Loucy (cell line): ENCODE results near the gene BCL2.

Source experiments
- H2AFZ ChIP-seq: fragments of 200-600 bp; sonication (generic); 2 replicates; pipeline ENCODE4 v1.6.0; 2016; ENCODE audit warnings: antibody characterized with exemption, mild to moderate bottlenecking, low read length, moderate library complexity
- H3F3A ChIP-seq: fragments of 200-600 bp; 2 replicates; pipeline ENCODE4 v1.6.0; 2016; ENCODE audit warnings: antibody characterized with exemption, low read depth, mild to moderate bottlenecking
- H3K27me3 ChIP-seq: fragments of 200-600 bp; sonication (generic); 2 replicates; pipeline ENCODE4 v1.6.1; 2014; ENCODE audit warnings: low read length, mild to moderate bottlenecking; ENCODE audit not compliant: insufficient read depth, poor library complexity, severe bottlenecking
- H3K36me3 ChIP-seq: fragments of 200-600 bp; sonication (generic); 2 replicates; pipeline ENCODE4 v1.6.1; 2016; ENCODE audit warnings: low read length; ENCODE audit not compliant: insufficient read depth
- H3K4me1 ChIP-seq: fragments of 200-600 bp; sonication (generic); 2 replicates; pipeline ENCODE4 v1.5.1; 2014; ENCODE audit warnings: low read length, mild to moderate bottlenecking; ENCODE audit not compliant: insufficient read depth, poor library complexity, severe bottlenecking
- H3K4me2 ChIP-seq: fragments of 200-600 bp; sonication (generic); 2 replicates; pipeline ENCODE4 v1.6.0; 2014; ENCODE audit warnings: antibody characterized with exemption, low read length, low read depth, mild to moderate bottlenecking; ENCODE audit not compliant: poor library complexity, severe bottlenecking
- H3K4me3 ChIP-seq: fragments of 200-600 bp; sonication (generic); 2 replicates; pipeline ENCODE4 v1.5.1; 2014; ENCODE audit warnings: low read length, mild to moderate bottlenecking, mixed read lengths; ENCODE audit not compliant: poor library complexity, severe bottlenecking
- H3K79me2 ChIP-seq: fragments of 200-600 bp; sonication (generic); 2 replicates; pipeline ENCODE4 v1.6.1; 2014; ENCODE audit warnings: low read length; ENCODE audit not compliant: insufficient read depth
- H3K9ac ChIP-seq: fragments of 200-600 bp; sonication (generic); 2 replicates; pipeline ENCODE4 v1.6.0; 2014; ENCODE audit warnings: mild to moderate bottlenecking, low read depth, low read length, moderate library complexity; ENCODE audit not compliant: poor library complexity, severe bottlenecking
- H3K9me2 ChIP-seq: fragments of 200-600 bp; sonication (generic); replicated peaks from 2 replicates; pipeline ENCODE4 v1.6.1; 2016; ENCODE audit warnings: low read depth, low read length, mixed read lengths
- H3K9me3 ChIP-seq: fragments of 200-600 bp; sonication (generic); 2 replicates; pipeline ENCODE4 v1.6.1; 2014; ENCODE audit warnings: mild to moderate bottlenecking, antibody characterized with exemption, low read length, low read depth; ENCODE audit not compliant: insufficient read depth
- H4K20me1 ChIP-seq: fragments of 200-600 bp; sonication (generic); 2 replicates; pipeline ENCODE4 v1.6.0; 2014; ENCODE audit warnings: antibody characterized with exemption, low read length, mild to moderate bottlenecking; ENCODE audit not compliant: insufficient read depth, poor library complexity, severe bottlenecking
- CTCF ChIP-seq: fragments of 200-600 bp; sonication (generic); conservative IDR thresholded peaks from 2 replicates; pipeline ENCODE4 v1.5.1; 2014; ENCODE audit warnings: mild to moderate bottlenecking, antibody characterized with exemption, low read length
- EZH2phosphoT487 ChIP-seq: fragments of 200-600 bp; IDR thresholded peaks from 2 replicates; pipeline ENCODE4 v1.6.1; 2018; ENCODE audit warnings: antibody characterized with exemption, mild to moderate bottlenecking, moderate library complexity, borderline replicate concordance

BCL2 gene

GRCh38 chr18:63272638-63273037 lies 46.9 kb downstream of the BCL2 start:
- H3K79me2 ChIP-seq: peaks cover 67% of the 10 kb centered on the region
- no peaks in the 10 kb centered on the region for H3K9me2 ChIP-seq
- H3F3A ChIP-seq: no peaks in the 10 kb centered on the region
- no peaks in the 10 kb centered on the region for H3K9me3 ChIP-seq
- peaks cover 14% of the 10 kb centered on the region for H3K4me1 ChIP-seq
- TF ChIP-seq EZH2phosphoT487: no peak
- no peak for TF ChIP-seq CTCF
- H4K20me1 ChIP-seq: peaks cover 6% of the 10 kb centered on the region
- no peak overlapping the region for H3K4me3 ChIP-seq
- no peak overlapping the region for H2AFZ ChIP-seq
- no peak overlapping the region for H3K9ac ChIP-seq
- H3K4me2 ChIP-seq: no peak overlapping the region
- H3K36me3 ChIP-seq: no peaks in the 10 kb centered on the region
- no peaks in the 10 kb centered on the region for H3K27me3 ChIP-seq

GRCh38 chr18:63271881-63272299 lies 47.7 kb downstream of the BCL2 start:
- H3K27me3 ChIP-seq: no peaks in the 10 kb centered on the region
- peaks cover 16% of the 10 kb centered on the region for H3K4me1 ChIP-seq
- H3K9ac ChIP-seq: no peak overlapping the region
- peaks cover 6% of the 10 kb centered on the region for H4K20me1 ChIP-seq
- H3K9me2 ChIP-seq: no peaks in the 10 kb centered on the region
- no peaks in the 10 kb centered on the region for H3K9me3 ChIP-seq
- no peaks in the 10 kb centered on the region for H3K36me3 ChIP-seq
- H2AFZ ChIP-seq: no peak overlapping the region
- no peaks in the 10 kb centered on the region for H3F3A ChIP-seq
- peaks cover 62% of the 10 kb centered on the region for H3K79me2 ChIP-seq
- TF ChIP-seq EZH2phosphoT487: no peak
- no peak for TF ChIP-seq CTCF
- no peak overlapping the region for H3K4me3 ChIP-seq
- no peak overlapping the region for H3K4me2 ChIP-seq

GRCh38 chr18:63271148-63271547 lies 48.4 kb downstream of the BCL2 start:
- Histone ChIP-seq H3K4me3 (no peak overlapping the region), H2AFZ (no peak overlapping the region), H3K36me3 (no peaks in the 10 kb centered on the region), H3K4me2 (no peak overlapping the region), H3K9me2 (no peaks in the 10 kb centered on the region), H3K9ac (no peak overlapping the region), H3F3A (no peaks in the 10 kb centered on the region), H3K9me3 (no peaks in the 10 kb centered on the region), H3K4me1 (peaks cover 17% of the 10 kb centered on the region), H4K20me1 (peaks cover 6% of the 10 kb centered on the region), H3K79me2 (peaks cover 61% of the 10 kb centered on the region), H3K27me3 (no peaks in the 10 kb centered on the region)
- TF ChIP-seq CTCF: no peak
- TF ChIP-seq EZH2phosphoT487: no peak
